GM12864 (cell line): ENCODE results near the gene NUP205.
A peak's percentile ranks its signal among the peaks of the same experiment; 100 is the strongest.

Source experiments
- DNase-seq: peaks from one replicate; pipeline ENCODE4 v3.0.0-alpha.2; 2011; ENCODE audit warnings: low read depth
- H3K4me3 ChIP-seq: 2 replicates; pipeline ENCODE4 v1.5.1; 2011; ENCODE audit warnings: mild to moderate bottlenecking, low read depth, low read length, control low read depth
- CTCF ChIP-seq: IDR thresholded peaks from 2 replicates; pipeline ENCODE4 v1.5.1; 2011; ENCODE audit warnings: low read depth, mild to moderate bottlenecking, moderate library complexity, low read length, control low read depth, inconsistent platforms; ENCODE audit errors: missing control alignments

NUP205 gene

GRCh38 chr7:135658564-135658963 lies 100.8 kb downstream of the NUP205 start:
- H3K4me3 ChIP-seq = no peak overlapping the region
- no peak for TF ChIP-seq CTCF
- no peak for DNase-seq

GRCh38 chr7:135659159-135659846 lies 101.6 kb downstream of the NUP205 start:
- TF ChIP-seq CTCF = no peak
- no peak for DNase-seq
- H3K4me3 ChIP-seq = no peak overlapping the region

- DNase-seq = no peak
- TF ChIP-seq CTCF = no peak
Observed at GRCh38 chr7:135661311-135662122, 103.8 kb downstream of the NUP205 start.

GRCh38 chr7:135662123-135662372 lies 104.3 kb downstream of the NUP205 start:
- no peak for DNase-seq
- peak overlapping the region; percentile 76 for H3K4me3 ChIP-seq
- no peak for TF ChIP-seq CTCF

More at GRCh38 chr7:135661311-135662122, 103.8 kb downstream of the NUP205 start:
- peak overlapping the region; percentile 76 for H3K4me3 ChIP-seq

- TF ChIP-seq CTCF = peak; percentile 56
- DNase-seq = peak; percentile 87
- peak within 1 kb of the TSS; percentile 76 for H3K4me3 ChIP-seq
Observed at GRCh38 chr7:135662373-135663114, 104.8 kb downstream of the NUP205 start, which contains the start of gene STMP1. STMP1 (plus strand) TSS chr7:135662514.

GRCh38 chr7:135664046-135664589 lies 106.4 kb downstream of the NUP205 start:
- H3K4me3 ChIP-seq = no peak overlapping the region
- no peak for TF ChIP-seq CTCF
- no peak for DNase-seq
